ENCODE data around the gene PTPRD.

PTPRD gene

DNA sequence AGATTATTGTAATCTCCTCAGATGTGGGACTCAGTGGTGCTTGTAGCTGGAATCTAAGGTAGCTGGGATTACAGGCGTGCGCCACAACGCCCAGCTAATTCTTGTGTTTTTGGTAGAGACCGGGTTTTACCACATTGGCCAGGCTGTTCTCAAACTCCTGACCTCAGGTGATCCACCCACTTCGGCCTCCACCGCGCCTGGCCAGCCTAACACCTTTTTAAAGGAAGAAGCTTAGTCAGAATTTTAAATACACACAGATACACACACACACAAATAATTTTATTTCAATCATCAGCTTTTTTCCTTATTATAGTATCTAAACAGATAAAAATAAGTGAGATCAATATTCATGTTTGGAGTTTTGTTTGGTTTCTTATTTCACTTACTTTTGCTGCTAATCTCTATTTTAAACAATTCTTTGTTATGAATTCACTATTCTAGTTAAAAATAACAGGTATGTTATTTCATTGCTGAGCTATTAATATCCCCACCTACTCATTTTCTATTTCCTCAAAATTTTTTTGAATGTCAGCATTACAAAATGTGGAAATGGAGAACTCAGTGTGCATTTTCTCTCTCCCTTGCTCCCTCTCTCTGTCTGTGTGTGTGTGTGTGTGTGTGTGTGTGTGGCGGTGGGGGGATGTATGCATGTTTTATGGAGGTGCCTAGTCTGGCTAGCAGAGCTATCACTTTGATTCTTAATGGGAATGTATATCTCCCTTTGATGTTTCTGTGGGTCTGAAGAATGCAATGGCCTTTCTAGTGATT lies 1852.6 kb downstream of the PTPRD start:
- no peak for DNase-seq (ENCODE audit: extremely low read depth in 1 of 2, low read depth in 1 of 2)

DNA sequence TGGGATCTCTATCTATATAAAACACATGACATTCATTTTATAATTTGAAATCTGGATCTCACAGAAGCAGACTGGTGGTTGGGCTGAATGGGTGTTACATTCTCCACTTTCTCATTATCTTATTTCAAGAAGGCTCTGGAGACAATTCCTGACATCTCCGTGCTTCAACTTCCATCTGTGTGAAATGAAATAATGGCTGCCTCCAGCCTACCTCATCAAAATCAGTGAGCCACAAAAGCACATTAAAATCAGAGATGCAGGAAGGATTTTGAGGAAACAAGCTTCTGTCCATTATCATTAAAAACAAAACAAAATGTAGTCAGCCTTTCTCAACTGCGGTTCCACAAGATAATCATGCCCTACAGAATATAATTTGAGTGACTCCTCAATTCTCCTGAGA lies 1854.9 kb downstream of the PTPRD start:
- DNase-seq (ENCODE audit: extremely low read depth in 1 of 2, low read depth in 1 of 2): no peak

DNA sequence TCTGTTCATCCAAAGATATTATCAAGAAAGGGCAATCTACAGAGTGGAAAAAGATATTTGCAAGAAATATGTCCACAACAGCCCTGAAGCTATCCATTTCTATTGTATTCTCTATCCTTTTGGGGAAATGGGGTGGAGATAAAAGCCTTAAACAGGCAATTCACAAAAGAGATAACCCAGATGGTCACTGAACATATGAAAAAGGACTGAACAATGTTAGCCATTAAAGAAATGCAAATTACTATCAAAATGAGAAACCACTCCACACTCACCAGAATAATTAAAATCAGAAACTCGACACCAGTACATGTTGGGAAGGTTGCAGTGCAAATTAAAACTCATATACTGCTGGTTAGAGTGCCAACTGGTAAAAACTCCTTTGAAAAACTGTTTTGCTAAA lies 1858.1 kb downstream of the PTPRD start:
- DNase-seq (ENCODE audit: extremely low read depth in 1 of 2, low read depth in 1 of 2): no peak

DNA sequence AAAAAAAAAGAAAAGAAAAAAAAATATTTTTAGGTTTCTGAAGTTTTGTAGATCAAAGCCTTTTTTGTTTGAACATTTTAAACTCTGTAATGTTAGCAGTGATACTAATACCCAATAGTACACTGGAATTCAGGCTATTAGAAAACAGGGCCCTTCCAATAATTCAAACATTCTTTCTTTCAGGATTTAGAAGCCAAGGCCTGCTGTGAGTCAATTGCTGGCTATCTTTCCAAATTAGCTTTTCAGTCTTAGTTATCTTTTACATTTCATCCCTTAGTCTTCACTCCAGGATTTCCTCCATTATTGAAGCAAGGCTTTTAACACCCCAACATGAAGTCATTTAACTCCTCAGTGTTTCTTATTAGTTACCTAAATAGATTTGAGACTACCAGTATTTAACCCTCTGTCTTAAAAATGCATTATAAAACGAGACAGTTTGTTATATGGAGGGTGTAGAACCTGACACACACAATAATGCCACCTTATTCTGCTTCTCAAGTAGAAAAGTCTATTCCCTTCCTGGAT lies 1861.3 kb downstream of the PTPRD start:
- no peak for DNase-seq (ENCODE audit: extremely low read depth in 1 of 2, low read depth in 1 of 2)

DNA sequence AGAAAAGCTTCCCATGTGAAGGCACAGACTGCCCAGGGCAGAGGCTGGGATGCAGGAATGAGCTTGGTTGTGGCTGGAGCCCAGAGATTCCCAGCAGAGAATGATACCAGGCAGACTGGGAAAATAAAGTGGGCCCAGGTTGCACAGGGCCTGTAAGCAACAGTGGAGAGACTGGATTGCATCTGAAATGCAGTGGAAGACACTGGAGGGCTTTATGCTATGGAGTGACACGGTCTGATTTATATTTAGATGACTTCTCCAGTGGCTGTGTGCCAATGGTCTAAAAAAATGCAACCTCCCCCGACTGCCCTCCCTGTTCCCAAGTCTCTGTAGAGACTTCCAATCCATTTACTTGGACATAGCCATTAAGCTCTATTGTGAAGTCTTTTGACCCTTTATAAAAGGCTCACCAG lies 1862.2 kb downstream of the PTPRD start:
- DNase-seq (ENCODE audit: extremely low read depth in 1 of 2, low read depth in 1 of 2): no peak

DNA sequence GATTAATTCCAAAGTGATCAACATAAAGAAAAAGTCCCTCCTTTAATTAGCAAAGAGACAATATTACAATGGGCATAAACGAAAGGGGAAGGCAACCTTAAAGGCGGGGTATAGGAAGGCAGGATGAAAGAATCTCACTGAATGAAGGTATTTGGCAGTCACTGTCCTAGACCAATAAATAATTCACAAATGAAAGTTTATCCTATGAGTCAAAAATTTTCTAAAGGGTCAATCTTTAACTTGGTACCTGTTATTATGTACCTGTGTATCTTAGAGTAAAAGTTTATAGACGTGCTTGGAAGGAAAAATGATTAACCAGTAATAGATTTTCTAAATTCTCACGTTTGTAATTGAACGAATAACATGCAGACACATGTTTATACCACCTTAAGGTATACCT lies 1867.5 kb downstream of the PTPRD start:
- DNase-seq (ENCODE audit: extremely low read depth in 1 of 2, low read depth in 1 of 2): no peak

DNA sequence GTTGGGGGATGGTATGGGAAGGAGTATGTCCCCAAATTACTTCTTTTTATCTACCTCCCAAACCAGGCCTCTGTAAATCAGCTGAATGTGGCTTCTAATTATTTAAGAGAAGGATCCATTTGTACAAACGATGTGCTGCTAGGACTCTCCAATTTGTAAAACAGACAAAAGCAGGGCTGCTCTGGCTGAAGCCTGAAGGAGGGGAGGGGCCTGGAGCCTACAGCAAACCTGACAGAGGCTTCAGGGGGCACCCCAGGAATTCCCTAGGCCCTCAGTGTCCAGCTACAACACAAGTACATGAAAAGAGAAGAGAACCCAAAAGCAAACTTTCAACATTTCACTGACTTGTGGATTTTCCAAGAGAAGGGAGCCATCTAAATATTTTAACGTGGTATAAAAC lies 1873.9 kb downstream of the PTPRD start:
- DNase-seq (ENCODE audit: extremely low read depth in 1 of 2, low read depth in 1 of 2): no peak

DNA sequence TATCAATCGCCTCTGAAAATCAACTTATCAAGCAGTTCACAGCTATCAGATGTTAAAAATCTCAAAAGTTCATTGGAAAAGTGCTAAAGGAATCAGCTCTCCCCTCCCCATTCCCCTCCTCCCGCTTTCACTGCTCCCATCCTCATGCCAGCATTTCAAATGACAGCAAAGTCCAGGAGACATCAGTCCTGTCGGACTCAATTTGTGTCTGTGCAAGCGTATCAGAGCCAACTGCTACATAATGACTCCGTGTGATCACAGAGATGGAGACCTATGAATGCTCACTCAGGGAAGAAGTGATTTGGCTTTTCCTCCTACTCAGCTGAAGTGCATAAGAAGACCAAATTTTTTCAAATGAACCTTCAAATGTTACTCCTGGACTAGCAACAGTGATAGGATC lies 1876.0 kb downstream of the PTPRD start:
- no peak for DNase-seq (ENCODE audit: extremely low read depth in 1 of 2, low read depth in 1 of 2)

DNA sequence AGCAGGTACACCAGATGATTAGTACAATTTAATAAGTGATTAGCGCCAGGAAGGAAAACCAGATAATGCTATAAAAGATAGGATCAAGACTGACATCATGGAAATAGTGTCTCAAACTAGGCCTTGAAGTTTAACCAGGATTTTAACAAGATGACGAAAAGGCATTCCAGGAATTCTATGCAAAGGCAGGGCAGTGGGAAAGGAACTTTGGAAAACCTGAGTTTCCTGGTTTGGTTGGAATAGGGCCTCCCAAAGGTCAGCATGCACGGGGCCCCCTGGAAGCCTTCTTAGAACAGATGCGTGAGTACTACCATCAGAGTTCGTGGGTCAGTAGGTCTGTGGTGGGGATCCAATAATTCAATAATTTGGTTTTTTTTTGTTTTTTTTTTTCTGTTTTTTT lies 1878.0 kb downstream of the PTPRD start:
- DNase-seq (ENCODE audit: extremely low read depth in 1 of 2, low read depth in 1 of 2): no peak

DNA sequence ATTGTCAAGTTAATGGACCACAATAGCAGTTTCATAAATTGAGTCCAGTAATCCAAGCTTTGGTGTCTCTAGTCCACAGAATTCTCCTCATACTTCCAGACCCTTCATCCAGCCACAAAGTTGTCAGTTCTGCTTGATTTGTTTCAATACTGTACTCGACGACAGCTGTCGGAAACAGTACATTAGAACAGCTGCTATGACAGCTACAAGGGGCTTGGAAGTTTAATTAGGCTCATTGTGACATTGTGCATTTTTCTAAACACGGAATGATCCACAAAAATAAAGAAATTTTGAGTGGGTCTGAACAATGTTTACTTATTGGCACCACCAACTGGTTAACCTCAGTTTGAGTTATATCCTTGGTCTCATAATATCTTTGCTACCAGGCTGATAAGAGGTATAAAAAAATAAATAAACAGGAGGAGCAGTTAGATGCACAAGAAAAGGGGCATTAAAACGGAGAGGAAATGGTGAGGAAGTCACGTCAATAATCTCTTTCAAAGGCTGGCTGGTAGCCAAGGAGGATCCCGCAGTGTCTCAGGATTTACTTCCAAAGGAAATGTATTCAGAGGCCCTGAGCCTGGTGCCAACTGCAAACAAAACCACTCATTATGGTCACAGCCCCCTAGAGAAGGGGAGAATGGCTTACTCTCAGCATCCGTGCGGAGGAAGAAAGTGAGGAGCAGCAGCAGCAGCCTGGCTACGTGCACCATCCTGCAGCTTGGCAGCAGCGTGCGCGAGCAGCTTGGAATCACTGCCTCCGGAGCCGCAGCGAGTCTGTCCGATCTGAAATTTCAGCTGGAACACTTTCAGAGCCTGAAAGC lies 1879.5 kb downstream of the PTPRD start:
- DNase-seq (ENCODE audit: extremely low read depth in 1 of 2, low read depth in 1 of 2): no peak

DNA sequence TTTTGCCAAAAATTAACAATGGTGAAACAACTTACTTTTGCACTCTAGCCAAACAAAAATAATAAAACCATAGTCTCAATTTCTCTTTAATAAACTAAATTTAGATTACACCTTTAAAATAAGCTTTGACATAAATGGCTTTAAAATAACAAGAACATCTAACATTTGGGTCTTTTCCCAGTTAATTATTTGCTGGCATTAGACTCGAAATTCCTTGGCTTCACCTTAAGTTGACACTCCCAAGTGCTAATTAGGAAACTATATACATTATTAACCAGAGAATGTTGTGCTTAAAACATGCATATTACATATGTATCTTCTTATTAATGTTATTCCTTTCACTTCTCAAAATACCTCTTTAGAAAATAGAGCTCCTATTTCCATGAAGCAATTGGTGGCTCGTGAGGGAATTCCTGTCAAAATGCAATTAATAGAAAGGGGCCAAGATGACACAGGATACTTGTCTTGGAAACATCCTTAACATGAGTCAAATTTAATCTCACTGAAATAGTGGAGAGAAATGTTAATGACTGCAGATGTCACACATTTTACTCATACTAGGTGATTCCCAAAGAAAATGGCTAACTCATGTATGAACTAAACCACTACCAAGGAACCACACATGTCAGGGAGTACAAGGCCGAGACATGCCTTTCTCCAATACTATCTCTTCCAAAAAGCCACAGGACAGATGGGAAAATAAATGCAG lies 1880.3 kb downstream of the PTPRD start:
- no peak for DNase-seq (ENCODE audit: extremely low read depth in 1 of 2, low read depth in 1 of 2)

DNA sequence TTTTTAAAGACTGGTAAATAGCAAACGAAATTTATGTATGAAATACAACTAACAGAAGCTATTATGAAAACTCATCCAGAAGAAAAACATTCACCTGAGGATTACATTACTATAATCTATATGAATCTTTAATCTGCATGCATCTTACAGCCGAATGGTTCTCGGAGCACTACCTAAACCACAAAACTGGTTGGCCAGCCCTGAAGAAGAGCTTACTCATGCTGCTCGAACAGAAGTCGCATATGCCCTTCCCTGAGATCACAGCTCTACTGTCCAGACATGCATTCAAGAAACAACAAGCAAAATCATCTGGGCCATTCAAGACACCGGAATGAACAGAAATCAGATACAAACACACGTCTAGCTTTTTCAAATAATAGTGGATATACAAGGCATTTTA lies 1882.2 kb downstream of the PTPRD start:
- no peak for DNase-seq (ENCODE audit: extremely low read depth in 1 of 2, low read depth in 1 of 2)

DNA sequence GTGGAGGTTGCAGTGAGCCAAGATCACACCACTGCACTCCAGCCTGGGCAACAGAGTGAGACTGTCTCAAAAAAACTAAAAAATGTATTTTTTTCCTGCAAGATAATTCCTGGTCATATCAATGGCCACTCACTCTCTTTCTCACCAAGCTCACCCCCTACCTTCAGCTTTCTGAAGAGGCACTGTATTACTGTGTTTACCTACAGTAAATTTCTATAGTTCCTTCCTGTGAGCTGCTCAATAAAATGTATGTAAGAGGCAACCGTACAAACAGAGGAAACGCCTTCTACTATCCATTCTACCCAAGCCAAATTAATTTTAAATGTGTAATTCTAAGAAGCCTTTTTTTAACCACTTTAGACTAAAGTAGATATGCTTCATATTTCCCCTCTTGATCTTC lies 1883.9 kb downstream of the PTPRD start:
- DNase-seq (ENCODE audit: extremely low read depth in 1 of 2, low read depth in 1 of 2): no peak

DNA sequence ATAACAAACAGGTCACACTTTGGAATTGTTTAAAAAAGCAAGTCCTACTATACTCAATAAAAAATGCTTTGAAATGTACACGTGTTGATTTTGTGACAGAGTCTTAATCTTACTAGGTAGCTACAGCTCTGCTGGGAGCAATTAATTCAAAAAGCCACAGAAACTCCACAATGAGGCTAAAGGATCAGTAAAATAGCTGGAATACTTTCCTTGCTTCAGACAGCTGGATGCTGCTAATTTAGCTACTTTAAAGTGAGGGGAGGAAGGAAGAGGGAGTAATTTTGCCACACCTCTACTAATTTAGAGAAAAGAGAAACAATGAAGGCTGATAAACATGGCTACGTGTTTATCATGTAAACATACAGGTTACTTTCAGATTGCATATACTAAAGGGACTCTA lies 1885.6 kb downstream of the PTPRD start:
- no peak for DNase-seq (ENCODE audit: extremely low read depth in 1 of 2, low read depth in 1 of 2)

DNA sequence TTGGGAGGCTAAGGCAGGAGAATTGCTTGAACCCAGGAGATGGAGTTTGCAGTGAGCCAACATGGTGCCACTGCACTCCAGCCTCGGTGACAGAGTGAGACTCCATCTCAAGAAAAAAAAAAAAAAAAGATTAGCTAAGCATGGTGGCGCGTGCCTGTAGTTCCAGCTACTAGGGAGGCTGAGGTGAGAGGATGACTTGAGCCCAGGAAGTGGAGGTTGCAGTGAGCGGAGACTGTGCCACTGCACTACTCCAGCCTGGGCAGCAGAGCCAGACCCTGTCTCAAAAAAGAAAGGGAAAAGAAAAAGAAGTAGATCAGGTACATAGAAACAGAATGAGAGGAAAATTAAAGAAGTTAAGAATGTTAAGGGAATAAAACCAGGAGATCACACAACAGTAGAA lies 1886.1 kb downstream of the PTPRD start:
- no peak for DNase-seq (ENCODE audit: extremely low read depth in 1 of 2, low read depth in 1 of 2)

DNA sequence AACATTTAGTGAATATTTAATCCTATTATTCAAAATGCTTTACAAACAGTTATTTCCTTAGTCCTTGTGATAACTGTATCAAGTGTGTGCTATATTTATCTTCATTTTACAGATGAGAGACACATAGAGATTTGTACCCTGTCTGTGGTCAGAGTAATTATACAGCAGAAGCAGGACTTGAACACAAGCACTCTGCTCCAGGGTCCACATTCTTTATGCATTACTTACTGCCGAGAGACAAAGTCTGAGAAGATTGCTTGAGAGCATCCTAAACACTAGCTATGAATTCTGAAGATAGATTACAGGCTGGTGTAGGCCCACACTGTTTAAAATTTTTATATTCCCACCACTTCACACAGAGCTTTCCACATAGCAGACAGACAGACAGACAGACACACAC lies 1887.2 kb downstream of the PTPRD start:
- no peak for DNase-seq (ENCODE audit: extremely low read depth in 1 of 2, low read depth in 1 of 2)

DNA sequence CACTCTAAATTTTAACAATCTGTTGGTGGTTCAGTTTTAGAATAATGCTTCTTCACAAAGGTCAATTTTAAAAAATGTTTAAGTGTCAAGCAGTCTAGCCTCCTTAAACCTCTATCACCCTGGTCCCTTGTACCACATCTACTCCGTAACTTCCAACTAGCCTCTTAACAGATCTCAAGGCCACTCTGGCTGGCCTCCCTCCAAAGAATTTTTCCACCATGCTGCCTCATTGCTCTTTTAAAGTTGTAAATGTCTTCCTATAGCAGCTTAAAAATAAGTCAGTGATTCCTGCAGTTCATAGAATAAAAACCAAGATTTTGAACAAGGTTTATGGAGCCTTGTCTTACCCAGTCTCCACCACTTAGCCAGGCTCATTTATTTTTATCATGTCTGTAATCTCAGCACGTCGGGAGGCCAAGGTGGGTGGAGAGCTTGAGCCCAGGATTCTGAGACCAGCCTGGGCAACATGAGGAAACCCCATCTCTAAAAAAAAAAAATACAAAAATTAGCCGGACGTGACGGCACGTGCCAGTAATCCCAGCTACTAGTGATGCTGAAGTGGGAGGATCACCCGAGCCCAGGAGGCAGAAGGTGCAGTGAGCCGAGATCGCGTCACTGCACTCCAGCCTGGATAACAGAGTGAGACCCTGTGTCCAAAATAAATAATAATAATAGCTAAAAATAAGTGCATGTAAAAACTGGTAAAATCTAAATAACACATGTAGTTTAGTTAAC lies 1888.4 kb downstream of the PTPRD start:
- no peak for DNase-seq (ENCODE audit: extremely low read depth in 1 of 2, low read depth in 1 of 2)

DNA sequence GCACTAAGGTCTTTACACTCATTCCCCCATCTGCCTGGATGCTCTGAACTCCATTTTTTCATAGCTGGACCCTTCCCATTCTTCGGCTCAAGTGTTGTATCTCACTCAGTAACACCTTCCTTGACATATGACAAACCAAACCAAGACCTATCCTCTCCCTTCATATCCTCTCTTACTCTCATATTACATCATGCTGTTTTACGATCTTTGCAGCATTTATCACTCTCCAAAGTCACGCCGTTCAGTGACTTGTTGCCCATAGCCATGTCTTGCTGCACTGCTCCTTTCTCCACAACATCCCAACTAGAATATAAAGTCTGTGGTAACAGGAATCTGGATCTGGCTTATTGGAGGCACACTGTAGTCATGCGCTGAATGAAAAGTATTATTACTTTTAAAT lies 1889.6 kb downstream of the PTPRD start:
- DNase-seq (ENCODE audit: extremely low read depth in 1 of 2, low read depth in 1 of 2): no peak

DNA sequence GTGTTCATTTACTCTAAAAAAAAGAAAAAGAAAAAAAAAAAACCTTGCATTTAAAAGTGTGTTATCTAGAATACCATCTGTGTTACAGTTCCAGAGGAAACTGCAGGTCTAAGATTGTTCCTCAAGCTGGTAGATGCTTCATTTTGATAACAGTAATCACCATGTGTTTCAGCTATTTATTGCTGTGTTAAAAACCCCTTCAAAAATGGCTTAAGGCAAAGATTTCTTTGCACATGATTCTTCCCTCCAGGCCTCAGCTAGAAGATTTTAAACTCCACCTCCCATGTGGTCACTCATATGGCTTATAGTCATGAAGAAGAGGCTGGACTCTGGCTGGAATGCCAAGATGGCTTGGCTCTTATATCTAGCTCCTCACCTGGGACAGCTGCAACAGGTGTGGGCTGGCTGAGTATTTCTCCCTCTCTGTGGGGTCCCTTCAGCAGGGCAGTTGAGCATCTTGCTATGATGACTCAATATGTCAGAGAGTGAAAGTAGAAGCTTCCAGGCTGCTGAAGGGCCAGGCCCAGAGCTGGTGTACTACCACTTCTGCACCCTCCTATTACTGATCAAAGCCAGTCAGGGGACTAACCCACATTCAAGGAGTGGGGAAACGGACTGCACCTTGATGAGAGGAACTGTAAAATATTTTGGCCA lies 1892.8 kb downstream of the PTPRD start:
- DNase-seq (ENCODE audit: extremely low read depth in 1 of 2, low read depth in 1 of 2): no peak

DNA sequence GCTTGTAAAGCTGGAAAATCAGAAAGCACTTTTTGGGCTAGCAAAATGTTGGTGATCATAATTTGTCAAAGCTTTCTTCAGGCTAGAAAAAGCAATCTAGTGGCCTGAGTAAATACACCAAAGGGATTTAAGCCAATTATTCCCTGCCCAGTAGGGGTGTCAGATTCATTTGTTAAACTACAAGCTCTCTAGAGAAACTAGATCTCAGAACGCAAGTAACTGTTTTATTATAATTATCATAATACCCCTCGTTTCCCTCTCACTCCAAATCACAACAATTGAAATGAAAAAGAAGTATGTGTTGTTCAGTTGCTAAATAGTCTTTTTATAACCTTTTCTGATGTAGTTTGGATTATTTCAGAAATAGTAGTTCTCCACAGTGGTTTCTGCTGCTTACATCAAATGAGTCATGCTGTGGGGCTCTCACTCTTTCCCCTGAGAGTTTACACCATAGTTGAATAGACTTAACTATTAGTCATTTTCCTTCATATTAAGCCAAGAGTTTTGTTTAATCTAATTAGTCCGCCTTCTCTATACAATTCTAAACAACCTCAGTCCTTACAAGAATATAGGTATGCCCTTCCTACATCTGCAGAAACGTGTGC lies 1894.6 kb downstream of the PTPRD start:
- no peak for DNase-seq (ENCODE audit: extremely low read depth in 1 of 2, low read depth in 1 of 2)

All from activated CD8-positive, alpha-beta memory T cell treated with anti-CD3 and anti-CD28 coated beads for 1 hour (primary cell).